Muscle of leg (tissue), 11 donors: ENCODE measurements around the gene RPS2. TPM values are rescaled to one million over a fixed set of nuclear protein-coding genes. Genes with fewer than 3 reads are reported as not detected.
"Not testable (repeated sequence)": the region's sequence is repeated elsewhere in the genome, so short reads cannot be mapped to it uniquely, and the experiment has no call there.

Experiments used
- DNase-seq: peaks from one replicate; pipeline ENCODE4 v3.0.0; 2013
- H3K27ac ChIP-seq: one replicate; pipeline ENCODE4 v1.5.1; 2013; ENCODE audit warnings: mild to moderate bottlenecking, low read length, control low read depth
- H3K27me3 ChIP-seq: one replicate; pipeline ENCODE4 v1.6.1; 2013; ENCODE audit warnings: low read length; ENCODE audit not compliant: control insufficient read depth, insufficient read depth
- H3K36me3 ChIP-seq: one replicate; pipeline ENCODE4 v1.6.1; 2013; ENCODE audit warnings: low read length; ENCODE audit not compliant: control insufficient read depth, insufficient read depth
- H3K4me1 ChIP-seq: one replicate; pipeline ENCODE4 v1.6.1; 2013; ENCODE audit warnings: low read length; ENCODE audit not compliant: control insufficient read depth, insufficient read depth
- H3K4me3 ChIP-seq: one replicate; pipeline ENCODE4 v1.5.1; 2013; ENCODE audit warnings: low read length, control low read depth
- H3K9me3 ChIP-seq: replicated peaks from 2 replicates; pipeline ENCODE4 v1.6.1; 2013; ENCODE audit warnings: low read depth, low read length; ENCODE audit not compliant: control insufficient read depth
- whole genome bisulfite sequencing: methylation state at CpG from one replicate; pipeline ENCODE4 v1.1.5; 2013; ENCODE audit warnings: missing lambda C conversion rate; ENCODE audit not compliant: insufficient coverage; 5-methylcytosine and 5-hydroxymethylcytosine counted together
- polyA plus RNA-seq, 8 donors: library from polyadenylated mRNA; unstranded; fragments of 120-200 nt; gene quantifications; one replicate each; pipeline versions ENCODE4 v1.2.1 to v1.2.3, GENCODE V29; 2013; ENCODE audit warnings: inconsistent platforms in 1 of 8, low replicate concordance in 1 of 8; ENCODE audit not compliant: insufficient read length in 8 of 8, insufficient read depth in 1 of 8
- total RNA-seq: library from RNA; stranded (reverse); fragments of 120-200 nt; gene quantifications from one replicate; pipeline ENCODE4 v1.2.4, GENCODE V29; 2013

RPS2 gene
- total and polyA plus RNA-seq, 9 donors, result 2,334 to 3,712 (median 3,453) TPM

DNA sequence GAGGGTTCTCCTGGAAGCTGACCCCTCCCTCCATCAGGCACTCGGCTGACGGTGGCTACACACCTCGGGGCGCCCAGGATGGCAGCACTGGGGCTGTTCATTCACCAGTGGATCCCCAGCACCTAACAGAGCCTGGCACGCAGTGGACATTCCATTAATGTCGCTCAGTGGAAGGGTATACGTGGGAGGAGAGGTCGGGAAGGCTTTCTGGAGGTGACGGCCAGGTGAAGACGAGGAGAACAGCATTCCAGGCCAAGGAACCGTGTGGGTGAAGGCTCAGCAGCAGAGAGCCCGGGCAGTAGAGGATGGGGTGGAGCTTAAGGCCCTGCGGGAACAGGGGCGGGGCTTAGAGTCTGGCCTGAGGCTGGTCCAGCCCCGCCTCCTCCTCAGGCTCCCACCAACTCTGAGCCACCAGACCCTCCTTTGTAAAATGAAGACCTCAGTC lies 43.9 kb downstream of the RPS2 start:
- peaks cover 84% of the 10 kb centered on the region for H3K27me3 ChIP-seq
- no peak overlapping the region for H3K4me3 ChIP-seq
- DNase-seq, result no peak
- H3K9me3 ChIP-seq, result no peaks in the 10 kb centered on the region
- H3K4me1 ChIP-seq, result peaks cover 23% of the 10 kb centered on the region
- H3K36me3 ChIP-seq, result no peaks in the 10 kb centered on the region
- 10% methylated on average over 5 of the region's 15 CpGs for WGBS
- no peak overlapping the region for H3K27ac ChIP-seq

GRCh38 chr16:1920122-1920521 lies 44.5 kb downstream of the RPS2 start:
- H3K9me3 ChIP-seq, H3K27ac ChIP-seq, H3K4me3 ChIP-seq, DNase-seq, H3K36me3 ChIP-seq: not testable (repeated sequence)
- peaks cover 23% of the 10 kb centered on the region for H3K4me1 ChIP-seq
- 67% methylated on average over 20 of the region's 21 CpGs for WGBS
- H3K27me3 ChIP-seq, result peaks cover 90% of the 10 kb centered on the region

DNA sequence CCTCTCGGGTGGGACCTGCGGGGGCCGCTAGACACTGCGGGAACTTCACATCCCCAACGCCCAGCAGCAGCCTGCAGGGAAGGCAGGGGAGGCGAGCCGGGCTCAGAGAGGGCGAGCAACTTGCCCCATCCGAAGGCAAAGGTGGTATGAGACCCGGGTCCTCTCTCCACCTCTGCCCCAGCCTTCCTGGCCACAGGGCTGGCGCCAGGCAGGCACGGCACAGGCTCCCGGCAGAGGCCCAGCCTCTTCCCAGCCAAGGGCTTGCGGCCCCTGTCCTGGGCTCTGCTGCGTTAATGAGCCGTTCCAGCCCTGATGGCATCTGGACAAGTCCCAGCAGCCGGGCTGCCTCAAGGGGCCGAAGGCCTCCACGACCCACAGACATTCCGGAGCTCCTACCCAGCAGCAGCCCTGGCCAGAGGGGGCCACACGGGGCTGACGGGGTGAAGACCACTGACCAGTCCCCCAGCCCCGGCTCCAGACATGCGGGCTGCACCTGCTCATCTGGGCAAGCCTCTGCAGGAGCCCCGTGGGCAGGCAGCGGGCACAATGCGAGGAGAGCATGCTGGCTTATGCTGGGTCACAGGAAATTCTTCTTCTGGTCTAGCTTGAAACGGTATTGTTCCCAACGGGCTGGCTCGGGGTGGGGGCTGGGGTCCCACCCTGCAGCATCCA lies 45.2 kb downstream of the RPS2 start:
- no peaks in the 10 kb centered on the region for H3K9me3 ChIP-seq
- H3K27ac ChIP-seq, result no peak overlapping the region
- 24% methylated on average over 30 of the region's 30 CpGs for WGBS
- H3K4me1 ChIP-seq, result peaks cover 23% of the 10 kb centered on the region
- no peak for DNase-seq
- H3K27me3 ChIP-seq, result peaks cover 92% of the 10 kb centered on the region
- H3K4me3 ChIP-seq, result no peak overlapping the region
- H3K36me3 ChIP-seq, result no peaks in the 10 kb centered on the region

GRCh38 chr16:1918351-1919326 lies 46.0 kb downstream of the RPS2 start, which contains the start of gene HS3ST6:
Gene HS3ST6 (minus strand): TSS chr16:1918415. CDS start chr16:1918323, 92 bp downstream.
- Histone ChIP-seq H3K9me3 (no peaks in the 10 kb centered on the region), H3K36me3 (no peaks in the 10 kb centered on the region), H3K4me1 (peaks cover 19% of the 10 kb centered on the region), H3K27ac (no peak within 1 kb of the TSS), H3K4me3 (no peak within 1 kb of the TSS), H3K27me3 (peaks cover 94% of the 10 kb centered on the region)
- 2% methylated on average over 53 of the region's 71 CpGs for WGBS
- no peak for DNase-seq

- Histone ChIP-seq H3K27me3 (peaks cover 93% of the 10 kb centered on the region), H3K36me3 (no peaks in the 10 kb centered on the region), H3K4me1 (peaks cover 11% of the 10 kb centered on the region), H3K27ac (no peak overlapping the region), H3K4me3 (no peak overlapping the region), H3K9me3 (no peaks in the 10 kb centered on the region)
- DNase-seq, result no peak
- under 1% methylated on average over 81 of the region's 81 CpGs for WGBS
Observed at GRCh38 chr16:1917665-1918350, 46.8 kb downstream of the RPS2 start.

DNA sequence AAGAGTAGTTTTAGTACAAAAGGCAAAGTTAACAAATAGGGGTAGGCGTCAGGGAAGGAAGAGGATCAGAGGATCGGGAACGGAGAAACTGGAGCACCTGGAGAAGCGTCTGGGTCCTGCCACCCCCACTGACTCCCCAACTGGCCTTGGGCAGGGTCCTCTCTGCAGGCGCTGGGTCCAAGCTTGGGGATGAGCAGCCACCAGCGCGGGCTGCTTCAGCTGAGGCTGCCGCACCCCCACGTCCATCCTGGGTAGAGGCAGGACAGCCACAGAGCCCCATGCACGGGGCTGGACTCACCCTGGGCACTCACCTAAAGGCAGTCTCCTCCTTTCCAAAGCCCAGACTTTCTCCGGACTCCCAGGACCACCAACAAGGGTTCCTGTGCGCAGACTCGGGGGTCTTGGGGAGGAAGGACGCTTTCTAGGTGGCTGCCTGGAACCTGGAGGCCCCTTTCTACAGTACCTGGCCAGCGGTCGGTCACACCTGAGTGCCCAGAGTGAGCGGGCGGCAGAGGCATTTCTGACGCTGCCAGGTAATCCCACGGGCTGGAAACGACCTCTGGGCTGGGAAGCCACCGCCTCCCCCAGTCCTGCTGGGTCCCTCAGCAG lies 47.5 kb downstream of the RPS2 start:
- 5% methylated on average over 21 of the region's 22 CpGs for WGBS
- H3K27ac ChIP-seq, result no peak overlapping the region
- no peaks in the 10 kb centered on the region for H3K9me3 ChIP-seq
- no peaks in the 10 kb centered on the region for H3K36me3 ChIP-seq
- no peak for DNase-seq
- H3K27me3 ChIP-seq, result peaks cover 89% of the 10 kb centered on the region
- peaks cover 11% of the 10 kb centered on the region for H3K4me1 ChIP-seq
- no peak overlapping the region for H3K4me3 ChIP-seq

DNA sequence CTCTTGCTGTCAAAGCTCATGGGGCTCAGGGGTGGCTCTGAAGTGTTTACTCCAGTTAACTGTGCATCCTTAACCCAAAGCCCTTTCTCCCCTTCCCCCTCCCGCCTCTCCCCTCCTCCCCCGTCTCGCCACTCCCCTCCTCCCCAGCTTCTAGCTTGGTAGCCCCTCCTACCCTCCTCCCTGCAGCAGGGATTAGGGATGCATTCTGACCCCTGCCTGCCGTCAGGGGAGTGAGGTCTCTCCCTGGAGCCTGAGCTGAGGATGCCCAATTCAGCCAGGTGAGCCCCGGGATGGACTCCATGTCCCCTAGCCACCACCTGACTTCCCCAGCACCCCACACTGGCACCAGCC lies 48.0 kb downstream of the RPS2 start:
- Histone ChIP-seq H3K36me3 (no peaks in the 10 kb centered on the region), H3K9me3 (no peaks in the 10 kb centered on the region), H3K27ac (no peak overlapping the region), H3K4me3 (no peak overlapping the region), H3K27me3 (peaks cover 84% of the 10 kb centered on the region), H3K4me1 (peaks cover 11% of the 10 kb centered on the region)
- DNase-seq, result no peak
- 0% methylated on average over 5 of the region's 5 CpGs for WGBS

- no peak overlapping the region for H3K27ac ChIP-seq
- peaks cover 78% of the 10 kb centered on the region for H3K27me3 ChIP-seq
- H3K4me3 ChIP-seq, result no peak overlapping the region
- H3K4me1 ChIP-seq, result peaks cover 11% of the 10 kb centered on the region
- 59% methylated on average over 23 of the region's 25 CpGs for WGBS
- DNase-seq, result no peak
- H3K9me3 ChIP-seq, result no peaks in the 10 kb centered on the region
- no peaks in the 10 kb centered on the region for H3K36me3 ChIP-seq
Observed at GRCh38 chr16:1915732-1916639, 48.6 kb downstream of the RPS2 start.

DNA sequence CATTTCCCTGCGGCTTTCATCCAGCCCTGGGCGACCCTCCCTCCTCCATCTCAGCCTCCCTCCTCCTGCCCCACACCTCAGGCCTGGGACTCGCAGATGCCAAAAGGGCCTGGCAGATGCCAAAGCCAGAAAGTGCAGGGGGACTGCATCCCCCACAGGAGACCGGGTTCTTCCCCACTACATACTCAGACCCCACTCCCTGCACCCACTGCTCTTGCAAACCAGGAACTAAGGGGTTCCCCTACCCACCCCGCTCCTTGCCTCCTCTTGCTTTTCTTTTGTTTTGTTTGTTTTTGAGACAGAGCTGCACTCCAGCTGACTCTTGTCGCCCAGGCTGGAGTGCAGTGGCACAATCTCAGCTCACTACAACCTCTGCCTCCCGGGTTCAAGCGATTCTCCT lies 49.6 kb downstream of the RPS2 start:
- Histone ChIP-seq H3K9me3 (no peaks in the 10 kb centered on the region), H3K27ac (no peak overlapping the region), H3K4me3 (no peak overlapping the region), H3K27me3 (peaks cover 68% of the 10 kb centered on the region), H3K36me3 (no peaks in the 10 kb centered on the region), H3K4me1 (peaks cover 11% of the 10 kb centered on the region)
- no peak for DNase-seq
- 24% methylated on average over 3 of the region's 8 CpGs for WGBS
